Activated naive CD4-positive, alpha-beta T cell treated with anti-CD3 and anti-CD28 coated beads for 36 hours (primary cell): ENCODE data around the gene RTL10. TPM values are rescaled to one million over a fixed set of nuclear protein-coding genes. Genes with fewer than 3 reads are reported as not detected.
"Not testable (repeated sequence)": the region's sequence is repeated elsewhere in the genome, so short reads cannot be mapped to it uniquely, and the experiment has no call there.

Experiments
- CTCF ChIA-PET: fragments of 350-600 bp; sonication (Branson Sonifier 250); formaldehyde crosslinking; loops from one replicate; lab custom pipeline; 2021; ENCODE audit warnings: antibody characterized with exemption; lab: Charles Lee
- DNase-seq: peaks from one replicate; pipeline ENCODE4 v3.0.0-alpha.2; 2020
- H3K27ac Mint-ChIP-seq: one replicate; pipeline ENCODE4 v1.8.0; 2021; ENCODE audit warnings: mild to moderate bottlenecking, mixed read lengths
- H3K27me3 Mint-ChIP-seq: one replicate; pipeline ENCODE4 v1.8.0; 2021; ENCODE audit warnings: low read depth, mixed read lengths
- H3K36me3 Mint-ChIP-seq: one replicate; pipeline ENCODE4 v1.8.0; 2021; ENCODE audit warnings: low read depth, mixed read lengths
- H3K4me1 Mint-ChIP-seq: one replicate; pipeline ENCODE4 v1.8.0; 2021; ENCODE audit warnings: low read depth, mixed read lengths
- H3K4me3 Mint-ChIP-seq: one replicate; pipeline ENCODE4 v1.8.0; 2021; ENCODE audit warnings: mild to moderate bottlenecking, moderate library complexity, mixed read lengths
- H3K9me3 Mint-ChIP-seq: one replicate; pipeline ENCODE4 v1.8.0; 2021; ENCODE audit warnings: mixed read lengths
- intact Hi-C: fragments of 100-400 bp; cut with micrococcal nuclease; formaldehyde crosslinking; loops from one replicate; pipeline ENCODE4 v1.15.1; 2023
- total RNA-seq, 2 experiments: library from RNA; stranded (reverse); gene quantifications; one replicate each; pipeline ENCODE4 v1.2.3, GENCODE V29; 2021

RTL10 gene
- total RNA-seq, 2 experiments from 2014 or later: 10.9 to 11.9 TPM

DNA sequence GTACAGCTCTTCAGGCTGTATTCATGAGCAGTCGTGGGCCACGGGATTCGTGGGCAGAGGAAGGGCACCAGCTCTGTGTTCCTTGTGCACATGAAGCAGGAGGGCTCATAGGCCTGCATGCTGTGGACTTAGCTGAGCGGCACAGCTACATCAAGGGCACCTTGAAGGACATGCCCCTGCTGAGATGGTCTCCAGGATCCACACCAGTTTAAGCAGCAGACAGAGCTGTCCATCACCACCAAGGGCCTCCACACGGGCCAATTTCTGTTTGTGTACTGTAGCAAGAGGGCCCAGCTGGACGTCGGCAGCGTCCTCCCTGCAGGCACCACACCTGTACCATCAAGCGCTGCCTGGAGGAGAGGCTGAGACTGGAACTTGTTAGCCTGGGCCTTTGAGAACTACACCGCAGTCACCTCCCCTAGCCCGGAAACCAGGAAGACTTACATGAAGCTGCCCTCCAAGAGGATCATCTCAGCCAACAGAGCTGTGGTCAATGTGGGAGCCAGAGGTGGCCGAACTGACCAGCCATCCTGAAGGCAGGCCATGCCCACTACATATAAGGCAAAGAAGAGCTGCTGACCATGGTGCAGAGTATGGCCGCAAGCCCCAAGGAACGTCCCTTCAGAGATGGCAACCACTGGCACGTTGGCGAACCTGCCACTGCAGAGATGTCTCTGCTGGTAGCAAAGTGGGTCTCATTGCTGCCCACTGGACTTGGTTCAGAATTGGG, 32.7 kb upstream of the RTL10 start:
- CTCF ChIA-PET: interaction anchor here (0.6 to 3.4 kb wide), 3 partner anchors 131 to 710 kb away, joined by 3 to 14 read pairs (median 4); no protein-coding TSS in a partner anchor
- peak overlapping the region; percentile 75 for H3K27ac Mint-ChIP-seq
- peak overlapping the region; percentile 0 for H3K4me3 Mint-ChIP-seq
- H3K4me1 Mint-ChIP-seq: peaks cover 65% of the 10 kb centered on the region
- H3K9me3 Mint-ChIP-seq: no peaks in the 10 kb centered on the region
- no peaks in the 10 kb centered on the region for H3K36me3 Mint-ChIP-seq
- intact Hi-C loops: loop anchor here (1.0 to 2.0 kb wide), 2 partner anchors 32 to 59 kb away; no protein-coding TSS in a partner anchor
- no peak for DNase-seq
- no peaks in the 10 kb centered on the region for H3K27me3 Mint-ChIP-seq

DNA sequence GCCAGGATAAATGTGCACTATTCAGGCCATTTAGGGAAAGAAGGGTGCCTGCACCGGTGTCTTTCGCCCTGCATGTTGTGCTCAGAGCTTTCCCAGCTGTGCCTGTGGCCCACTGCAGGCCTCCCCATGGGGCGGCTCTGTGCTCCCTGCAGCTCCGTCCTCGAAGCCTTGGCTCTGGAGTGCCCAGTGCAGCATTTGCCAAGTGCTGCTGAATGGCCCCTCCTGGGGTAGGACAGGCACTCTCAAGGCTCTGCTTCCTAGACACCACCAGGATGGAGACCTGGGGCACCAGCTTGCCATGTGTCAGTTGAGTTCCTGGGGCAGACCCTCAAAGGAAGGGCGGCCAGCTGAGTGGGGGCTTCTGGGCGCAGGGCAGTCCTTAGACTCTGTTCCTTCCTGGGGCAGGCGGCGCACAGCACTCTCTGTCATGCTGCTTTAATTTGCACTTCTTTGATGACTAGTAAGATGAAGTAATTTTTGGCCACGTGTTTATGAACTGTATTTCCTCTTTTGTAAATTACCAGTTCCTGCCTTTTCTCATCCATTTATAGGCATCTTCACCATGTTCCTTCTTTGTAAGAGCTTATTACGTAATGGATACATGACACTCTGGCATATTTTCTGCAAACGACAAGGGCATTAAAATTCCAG, 32.1 kb upstream of the RTL10 start:
- DNase-seq: peak; percentile 70
- no peaks in the 10 kb centered on the region for H3K36me3 Mint-ChIP-seq
- intact Hi-C loops: loop anchor here (1.0 to 2.0 kb wide), 2 partner anchors 31 to 60 kb away; no protein-coding TSS in a partner anchor
- H3K9me3 Mint-ChIP-seq: no peaks in the 10 kb centered on the region
- no peaks in the 10 kb centered on the region for H3K27me3 Mint-ChIP-seq
- peak overlapping the region; percentile 0 for H3K4me3 Mint-ChIP-seq
- CTCF ChIA-PET: interaction anchor here (0.6 to 3.4 kb wide), 4 partner anchors 24 to 709 kb away, joined by 3 to 14 read pairs (median 8); no protein-coding TSS in a partner anchor
- H3K27ac Mint-ChIP-seq: peak overlapping the region; percentile 75
- peaks cover 58% of the 10 kb centered on the region for H3K4me1 Mint-ChIP-seq

DNA sequence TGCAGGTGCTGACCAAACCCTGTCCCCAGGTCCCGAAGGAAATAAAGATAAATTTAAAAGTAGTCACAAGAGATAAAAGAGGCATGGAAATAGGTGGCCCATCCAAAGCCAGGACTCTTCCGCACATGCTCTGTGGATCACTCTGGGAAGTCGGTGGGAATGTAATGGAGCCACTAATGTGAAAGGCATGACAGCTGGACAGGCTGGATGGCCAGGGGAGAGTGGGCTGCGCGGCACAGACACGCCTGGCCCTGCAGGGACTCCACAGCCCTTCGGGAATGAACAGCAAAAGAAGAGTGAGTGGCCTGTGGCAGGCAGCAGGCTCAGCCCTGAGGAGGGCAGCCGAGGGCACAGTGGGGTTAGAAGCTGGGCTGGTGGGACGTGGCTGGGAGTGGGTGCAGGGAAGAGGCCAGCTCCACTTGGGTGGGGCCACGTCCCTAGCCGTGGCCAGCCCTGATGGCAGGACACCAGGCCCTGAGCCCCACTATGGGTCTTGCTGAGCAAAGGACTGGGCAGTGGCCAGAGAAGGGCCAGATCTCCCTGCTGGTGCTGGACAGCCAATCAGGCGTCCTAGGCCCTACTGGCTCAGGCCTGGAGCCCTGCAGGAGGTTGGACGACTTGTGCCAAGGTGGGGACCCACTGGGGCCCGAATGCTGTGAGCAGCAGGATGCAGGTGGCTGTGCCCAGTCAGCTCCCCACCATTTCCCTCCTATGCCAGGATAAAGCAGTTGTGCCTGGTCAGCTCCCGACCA, 31.3 kb upstream of the RTL10 start:
- H3K27me3 Mint-ChIP-seq: no peaks in the 10 kb centered on the region
- H3K9me3 Mint-ChIP-seq: no peaks in the 10 kb centered on the region
- peaks cover 51% of the 10 kb centered on the region for H3K4me1 Mint-ChIP-seq
- H3K27ac Mint-ChIP-seq: peak overlapping the region; percentile 73
- CTCF ChIA-PET: interaction anchor here (1.1 to 3.4 kb wide), 4 partner anchors 15 to 155 kb away, joined by 3 to 14 read pairs (median 8); no protein-coding TSS in a partner anchor
- no peak for DNase-seq
- H3K4me3 Mint-ChIP-seq: peak overlapping the region; percentile 38
- intact Hi-C loops: loop anchor here (2.0 kb wide), 1 partner anchor 61 kb away; no protein-coding TSS in a partner anchor
- no peaks in the 10 kb centered on the region for H3K36me3 Mint-ChIP-seq

DNA sequence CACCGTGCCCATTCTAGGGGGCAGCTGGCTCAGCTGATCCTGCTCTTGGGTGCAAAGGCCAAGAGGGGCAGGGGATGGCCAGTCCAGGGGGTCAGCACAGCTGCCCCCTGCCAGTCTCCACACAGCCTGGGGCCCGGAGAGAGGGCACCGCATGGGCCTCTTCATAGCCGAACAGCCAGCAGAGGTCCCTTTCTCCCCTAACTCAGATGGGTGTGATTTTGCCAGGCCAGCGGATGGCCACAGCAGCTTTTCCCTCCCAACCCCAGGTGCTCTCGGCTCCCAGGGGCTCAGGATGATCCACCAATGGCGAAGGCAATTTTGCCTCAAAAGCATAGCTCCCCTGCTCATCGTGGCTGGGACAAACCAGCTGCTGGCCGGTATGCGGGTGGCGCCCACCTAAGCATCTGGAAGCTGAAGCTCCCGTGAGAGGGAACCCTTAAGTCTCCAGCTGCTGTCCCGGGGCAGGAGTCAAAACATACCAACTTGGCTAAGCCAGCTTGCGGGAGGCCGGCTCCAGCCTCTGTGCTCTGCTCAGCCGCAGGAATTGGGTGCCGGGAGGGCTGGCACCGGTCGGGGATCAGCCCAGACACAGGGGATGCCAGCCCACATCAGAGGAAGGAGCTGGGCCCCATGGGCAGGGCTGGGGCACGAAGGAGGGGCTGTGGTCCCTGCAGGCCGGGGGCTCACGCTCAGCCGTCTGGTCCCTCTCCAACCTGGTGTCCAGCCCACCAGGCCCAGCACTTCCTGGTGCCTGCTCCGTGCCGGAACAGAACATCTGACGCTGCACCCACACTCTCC, 30.5 kb upstream of the RTL10 start:
- CTCF ChIA-PET: interaction anchor here (0.5 to 3.4 kb wide), 4 partner anchors 14 to 155 kb away, joined by 3 to 14 read pairs (median 8); no protein-coding TSS in a partner anchor
- intact Hi-C loops: no loop called here
- H3K4me1 Mint-ChIP-seq: peaks cover 43% of the 10 kb centered on the region
- peak overlapping the region; percentile 73 for H3K27ac Mint-ChIP-seq
- peaks cover 2% of the 10 kb centered on the region for H3K36me3 Mint-ChIP-seq
- peak overlapping the region; percentile 38 for H3K4me3 Mint-ChIP-seq
- DNase-seq: no peak
- no peaks in the 10 kb centered on the region for H3K9me3 Mint-ChIP-seq
- no peaks in the 10 kb centered on the region for H3K27me3 Mint-ChIP-seq

DNA sequence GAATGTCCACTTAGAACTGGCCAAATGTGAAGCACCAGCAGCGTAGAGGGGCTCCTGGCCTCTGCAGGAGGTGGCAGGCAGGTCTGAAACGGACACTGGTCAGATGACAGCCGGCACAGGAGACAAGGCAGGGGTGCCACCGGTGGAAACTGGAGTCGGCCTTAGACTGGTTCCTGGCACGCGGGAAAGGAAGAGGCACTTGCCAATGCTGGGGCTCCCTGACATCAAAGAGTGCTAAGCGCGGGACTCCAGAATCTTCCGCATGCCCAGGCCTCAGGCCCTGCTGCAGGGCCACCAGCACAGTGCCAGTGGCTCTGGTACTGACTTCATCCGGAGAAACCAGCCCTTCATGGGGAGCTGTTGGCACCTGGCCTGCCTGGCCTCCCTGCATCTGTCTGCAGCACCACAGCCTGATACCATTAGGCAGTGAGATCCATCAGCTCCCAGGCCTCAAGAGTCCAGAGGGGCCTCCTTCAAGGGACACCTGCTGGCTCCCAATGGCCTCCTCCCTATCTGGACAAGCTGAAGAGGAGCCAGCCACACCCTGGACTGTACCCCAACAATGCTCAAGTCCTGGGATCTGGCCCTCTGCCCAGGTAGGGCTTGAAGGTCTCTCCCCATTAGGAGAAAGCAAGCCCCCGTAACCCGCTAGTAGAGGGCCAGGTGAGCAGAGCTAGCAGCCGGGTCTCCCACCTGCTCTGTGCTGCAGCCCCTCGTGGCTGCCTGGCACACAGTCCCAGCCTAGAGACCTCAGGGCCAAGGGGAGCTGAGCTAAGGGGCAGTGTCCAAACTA, 29.7 kb upstream of the RTL10 start:
- CTCF ChIA-PET: interaction anchor here (0.7 to 3.4 kb wide), 4 partner anchors 17 to 154 kb away, joined by 3 to 14 read pairs (median 8); no protein-coding TSS in a partner anchor
- Mint-ChIP-seq H3K36me3 (peaks cover 2% of the 10 kb centered on the region), H3K4me3 (no peak overlapping the region), H3K27me3 (no peaks in the 10 kb centered on the region), H3K9me3 (no peaks in the 10 kb centered on the region), H3K27ac (no peak overlapping the region), H3K4me1 (peaks cover 37% of the 10 kb centered on the region)
- no peak for DNase-seq
- intact Hi-C loops: no loop called here

DNA sequence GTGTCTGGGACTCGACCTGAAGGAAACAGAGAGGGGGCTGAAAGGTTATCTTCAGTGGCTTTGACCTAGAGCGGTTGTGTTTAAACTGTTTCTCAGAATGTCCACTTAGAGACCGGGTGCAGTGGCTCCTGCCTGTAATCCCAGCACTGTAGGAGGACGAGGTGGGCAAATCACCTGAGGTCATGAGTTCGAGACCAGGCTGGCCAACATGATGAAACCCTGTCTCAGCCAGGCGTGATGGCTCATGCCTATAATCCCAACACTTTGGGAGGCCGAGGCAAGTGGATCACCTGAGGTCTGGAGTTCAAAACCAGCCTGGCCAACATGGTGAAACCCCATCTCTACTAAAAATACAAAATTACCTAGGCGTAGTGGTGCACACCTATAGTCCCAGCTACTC, 28.8 kb upstream of the RTL10 start:
- peaks cover 37% of the 10 kb centered on the region for H3K4me1 Mint-ChIP-seq
- CTCF ChIA-PET: interaction anchor here (0.6 to 0.9 kb wide), 3 partner anchors 18 to 444 kb away, joined by 3 to 5 read pairs (median 4); no protein-coding TSS in a partner anchor
- H3K27me3 Mint-ChIP-seq, H3K4me3 Mint-ChIP-seq, intact Hi-C loops, H3K27ac Mint-ChIP-seq, DNase-seq, H3K36me3 Mint-ChIP-seq, H3K9me3 Mint-ChIP-seq: not testable (repeated sequence)

DNA sequence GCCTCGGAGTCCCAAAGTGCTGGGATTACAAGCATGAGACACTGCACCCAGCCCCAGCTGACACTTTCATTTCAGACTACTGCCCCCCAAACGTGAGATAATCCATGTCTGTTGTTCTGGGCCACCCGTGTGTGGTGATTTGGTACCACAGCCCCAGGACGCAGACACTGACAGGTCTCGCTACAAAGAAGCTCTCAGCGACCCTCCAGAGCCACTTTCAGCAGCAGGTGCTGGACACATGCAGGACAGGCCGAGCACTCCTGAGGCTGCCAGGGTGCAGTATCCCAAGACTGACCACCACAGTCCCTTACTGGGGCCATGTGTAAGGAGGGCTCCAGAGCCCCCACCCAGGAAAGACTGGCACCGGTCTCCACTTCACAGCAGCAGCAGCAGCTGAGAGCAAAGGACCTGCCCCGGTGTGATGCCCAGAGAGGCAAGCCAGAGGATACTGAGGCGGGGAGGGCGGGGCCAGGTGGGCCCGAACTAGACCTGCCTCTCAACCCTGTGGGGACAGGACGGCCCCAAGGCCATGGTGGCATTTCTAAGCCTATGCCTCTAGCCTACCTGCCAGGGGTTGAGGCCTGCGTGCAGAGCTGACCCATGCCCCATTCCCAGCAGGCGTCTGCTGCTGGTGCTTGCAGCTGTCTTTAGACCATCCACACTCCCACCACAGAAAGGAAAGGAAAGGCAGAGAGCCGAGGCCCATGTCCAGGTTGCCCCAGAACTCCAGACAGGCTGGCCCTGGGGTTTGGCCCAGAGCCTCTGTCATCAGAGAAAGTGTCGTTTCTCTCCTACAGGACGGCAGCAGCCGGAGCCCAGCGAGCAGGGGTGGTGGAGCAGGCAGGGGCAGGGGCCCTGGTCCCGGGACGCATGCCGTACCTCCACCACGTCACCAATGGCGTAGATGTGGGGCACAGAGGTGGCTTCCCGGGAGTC, 28.0 kb upstream of the RTL10 start:
- DNase-seq: peak; percentile 2
- H3K27me3 Mint-ChIP-seq: no peaks in the 10 kb centered on the region
- CTCF ChIA-PET: no interaction called here

DNA sequence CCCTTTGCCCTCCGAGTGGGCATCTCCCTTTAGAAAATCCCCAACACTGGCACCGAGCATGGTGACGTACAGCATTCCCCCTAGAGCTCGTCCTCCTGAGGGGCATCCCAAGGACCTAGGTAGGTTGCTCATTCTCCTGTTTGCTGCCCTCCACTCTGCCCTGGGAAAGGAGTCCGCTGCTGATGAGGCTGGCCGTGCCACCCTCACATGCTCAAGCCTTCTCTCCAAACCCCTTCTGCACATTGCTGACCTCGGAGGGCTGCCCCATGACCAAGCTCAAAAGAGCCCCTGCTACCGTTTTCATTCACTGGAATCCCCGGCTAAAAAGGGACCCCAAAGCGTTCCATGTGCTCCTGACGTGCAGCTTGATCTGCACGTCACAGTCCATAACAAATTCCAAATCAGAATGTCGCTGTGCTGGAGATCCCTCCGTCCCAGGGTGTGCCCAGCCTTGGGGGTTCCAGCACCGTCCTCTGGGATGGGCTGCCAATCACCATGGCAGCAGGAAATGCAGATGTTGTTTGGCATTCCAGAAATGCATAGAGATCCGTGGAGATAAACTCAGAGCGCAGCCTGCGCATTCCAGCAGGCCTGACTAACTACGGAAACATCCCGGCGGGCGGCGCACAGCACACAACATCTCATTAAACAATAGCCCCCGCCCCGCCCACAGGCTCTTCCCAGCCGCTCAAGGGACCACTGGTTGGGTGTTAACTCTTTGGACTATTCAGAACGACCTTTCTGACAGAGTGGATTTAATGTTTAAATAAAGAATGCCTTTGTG, 26.3 kb upstream of the RTL10 start:
- CTCF ChIA-PET: no interaction called here
- Mint-ChIP-seq H3K36me3 (peaks cover 2% of the 10 kb centered on the region), H3K4me3 (no peak overlapping the region), H3K4me1 (peaks cover 16% of the 10 kb centered on the region), H3K9me3 (no peaks in the 10 kb centered on the region), H3K27ac (no peak overlapping the region), H3K27me3 (no peaks in the 10 kb centered on the region)
- peak; percentile 1 for DNase-seq
- intact Hi-C loops: no loop called here

More for the DNA sequence above, 28.0 kb upstream of the RTL10 start:
- no peak overlapping the region for H3K27ac Mint-ChIP-seq
- intact Hi-C loops: no loop called here
- H3K9me3 Mint-ChIP-seq: no peaks in the 10 kb centered on the region
- H3K4me1 Mint-ChIP-seq: peaks cover 31% of the 10 kb centered on the region
- no peak overlapping the region for H3K4me3 Mint-ChIP-seq
- peaks cover 2% of the 10 kb centered on the region for H3K36me3 Mint-ChIP-seq

DNA sequence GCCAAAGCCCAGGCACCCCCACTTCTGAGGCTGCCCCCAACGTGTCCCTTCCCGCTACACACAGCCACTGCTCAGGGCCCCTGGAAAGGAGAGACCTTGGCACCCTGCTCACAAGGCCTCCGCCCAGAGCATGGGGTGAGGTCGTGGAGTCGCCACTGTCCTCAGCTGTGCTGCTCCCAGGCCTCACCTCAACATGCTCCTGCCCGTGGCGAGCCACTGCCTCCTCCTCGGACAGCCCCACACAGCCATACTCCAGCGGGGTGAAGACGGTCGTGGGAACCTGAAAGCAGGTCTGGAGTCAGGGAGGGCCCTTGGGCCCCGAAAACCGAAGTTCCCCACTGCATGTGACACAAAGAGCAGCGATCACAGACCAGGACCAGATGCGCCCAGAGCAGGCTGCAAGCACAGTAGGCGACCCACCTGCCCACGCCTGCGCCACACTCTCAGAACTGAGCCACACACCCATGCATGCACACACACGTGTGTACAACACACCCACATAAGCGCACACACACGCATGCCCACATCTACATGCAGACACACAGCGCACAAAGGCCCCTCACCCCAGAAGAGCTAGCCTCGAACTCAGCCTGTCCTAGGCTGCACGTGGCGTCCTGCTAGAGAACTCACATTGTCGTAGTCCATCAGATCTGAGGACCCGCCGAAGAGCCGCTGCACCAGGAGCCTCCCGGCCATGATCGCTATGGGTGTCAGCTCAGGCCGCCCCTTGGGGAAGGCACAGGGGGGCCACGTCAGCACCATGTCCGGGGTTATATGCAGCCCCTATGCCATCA, 25.5 kb upstream of the RTL10 start:
- Mint-ChIP-seq H3K27me3 (no peaks in the 10 kb centered on the region), H3K9me3 (no peaks in the 10 kb centered on the region), H3K4me3 (no peak overlapping the region), H3K36me3 (peaks cover 2% of the 10 kb centered on the region), H3K27ac (no peak overlapping the region), H3K4me1 (peaks cover 8% of the 10 kb centered on the region)
- peak; percentile 2 for DNase-seq
- CTCF ChIA-PET: no interaction called here
- intact Hi-C loops: no loop called here
